SK-N-SH (cell line): ENCODE data around the gene IL10RA. TPM values are rescaled to one million over a fixed set of nuclear protein-coding genes. Genes with fewer than 3 reads are reported as not detected.

Experiments used
- CTCF ChIA-PET: fragments of 300-600, 350-600 bp; formaldehyde crosslinking; extraction: SDS; loops from one replicate; lab custom pipeline; 2021; lab: Yijun Ruan, JAX
- POLR2A ChIA-PET: fragments of 350-600 bp; sonication (Branson Sonifier 250); formaldehyde crosslinking; extraction: SDS; loops from one replicate; lab custom pipeline; 2020; ENCODE audit warnings: antibody characterized with exemption, inconsistent platforms; lab: Yijun Ruan, JAX
- DNase-seq: peaks from one replicate; pipeline ENCODE4 v3.0.0; 2012
- H2AFZ ChIP-seq: fragments of 200-600 bp; sonication (generic); 2 replicates; pipeline ENCODE4 v1.8.1; 2016; ENCODE audit warnings: antibody characterized with exemption, mild to moderate bottlenecking, low read depth
- H3F3A ChIP-seq: fragments of 200-600 bp; sonication (generic); replicated peaks from 2 replicates; pipeline ENCODE3; 2016; ENCODE audit warnings: antibody characterized with exemption, mild to moderate bottlenecking; ENCODE audit not compliant: insufficient read depth
- H3K27ac ChIP-seq, 2 experiments: fragments of 200-500 bp in 1 of 2; fragments of 200-600 bp in 1 of 2; sonication (Bioruptor generic) in 1 of 2; sonication (generic), shearing (Covaris generic) in 1 of 2; 2 replicates each; pipeline versions ENCODE4 v1.5.1 to v1.6.1; 2014 to 2016; ENCODE audit warnings: low read depth in 2 of 2, inconsistent platforms in 1 of 2, low read length in 1 of 2, mild to moderate bottlenecking in 1 of 2, mixed read lengths in 1 of 2
- H3K27me3 ChIP-seq: fragments of 200-600 bp; sonication (generic), shearing (Covaris generic); 2 replicates; pipeline ENCODE4 v1.6.1; 2016; ENCODE audit warnings: mixed run types; ENCODE audit not compliant: insufficient read depth
- H3K36me3 ChIP-seq, 2 experiments: fragments of 200-500 bp in 1 of 2; fragments of 200-600 bp in 1 of 2; sonication (Bioruptor generic) in 1 of 2; sonication (generic) in 1 of 2; replicated peaks in 1 of 2; 2 replicates each; pipeline versions ENCODE3 to v1.5.1; 2014 to 2016; ENCODE audit warnings: low read length in 1 of 2, mild to moderate bottlenecking in 1 of 2; ENCODE audit not compliant: insufficient read depth in 2 of 2, control insufficient read depth in 1 of 2
- H3K4me1 ChIP-seq, 2 experiments: fragments of 200-500 bp in 1 of 2; fragments of 200-600 bp in 1 of 2; sonication (Bioruptor generic) in 1 of 2; sonication (generic), shearing (Covaris generic) in 1 of 2; 2 replicates each; pipeline versions ENCODE4 v1.5.1 to v1.6.1; 2014 to 2016; ENCODE audit warnings: low read depth in 1 of 2, low read length in 1 of 2, mixed run types in 1 of 2; ENCODE audit not compliant: insufficient read depth in 2 of 2, control insufficient read depth in 1 of 2
- H3K4me2 ChIP-seq: fragments of 200-600 bp; sonication (generic), shearing (Covaris generic); 2 replicates; pipeline ENCODE4 v1.6.1; 2017; ENCODE audit warnings: mixed run types
- H3K4me3 ChIP-seq, 2 experiments: fragments of 200-500 bp in 1 of 2; fragments of 200-600 bp in 1 of 2; sonication (Bioruptor generic) in 1 of 2; sonication (generic), shearing (Covaris generic) in 1 of 2; 2 replicates each; pipeline versions ENCODE4 v1.5.1 to v1.8.1; 2014 to 2016; ENCODE audit warnings: low read depth in 2 of 2, inconsistent platforms in 1 of 2, low read length in 1 of 2, mild to moderate bottlenecking in 1 of 2, mixed read lengths in 1 of 2, moderate library complexity in 1 of 2
- H3K79me2 ChIP-seq: fragments of 200-600 bp; sonication (generic); 2 replicates; pipeline ENCODE4 v1.8.1; 2017; ENCODE audit warnings: mild to moderate bottlenecking; ENCODE audit not compliant: insufficient read depth
- H3K9ac ChIP-seq: fragments of 200-600 bp; sonication (generic); 2 replicates; pipeline ENCODE4 v1.6.1; 2017; ENCODE audit warnings: mixed run types
- H3K9me2 ChIP-seq: fragments of 200-600 bp; sonication (generic); 2 replicates; pipeline ENCODE4 v1.6.1; 2017; ENCODE audit warnings: mixed run types
- H3K9me3 ChIP-seq: fragments of 200-600 bp; sonication (generic); 2 replicates; pipeline ENCODE4 v1.6.1; 2017; ENCODE audit warnings: mixed run types, mild to moderate bottlenecking, moderate library complexity
- H4K20me1 ChIP-seq: fragments of 200-600 bp; sonication (generic); 2 replicates; pipeline ENCODE4 v1.6.1; 2017; ENCODE audit warnings: mild to moderate bottlenecking, mixed run types; ENCODE audit not compliant: insufficient read depth
- ELF1 ChIP-seq: IDR thresholded peaks from 2 replicates; pipeline ENCODE4 v1.4.0; 2012
- FOXM1 ChIP-seq: IDR thresholded peaks from 2 replicates; pipeline ENCODE4 v1.4.0; 2012; ENCODE audit warnings: low read depth, mild to moderate bottlenecking
- GATA2 ChIP-seq: sonication (generic); formaldehyde crosslinking; IDR thresholded peaks from 2 replicates; pipeline ENCODE4 v1.5.0; 2020; ENCODE audit warnings: mild to moderate bottlenecking, missing genetic modification reagents
- IRF3 ChIP-seq: fragments of 150-350 bp; IDR thresholded peaks from 2 replicates; pipeline ENCODE4 v1.6.1; 2016; ENCODE audit warnings: mild to moderate bottlenecking, low read depth, low read length
- JUND ChIP-seq: IDR thresholded peaks from 2 replicates; pipeline ENCODE4 v1.4.0; 2012
- MAX ChIP-seq: IDR thresholded peaks from 2 replicates; pipeline ENCODE4 v1.4.0; 2012; ENCODE audit warnings: low read depth
- MEF2A ChIP-seq: IDR thresholded peaks from 2 replicates; pipeline ENCODE4 v1.4.0; 2012; ENCODE audit warnings: low read depth, borderline replicate concordance
- NFIC ChIP-seq: IDR thresholded peaks from 2 replicates; pipeline ENCODE4 v1.4.0; 2012; ENCODE audit warnings: borderline replicate concordance
- POLR2AphosphoS5 ChIP-seq: IDR thresholded peaks from 2 replicates; pipeline ENCODE4 v1.6.1; 2012; ENCODE audit warnings: low read depth, low read length
- RCOR1 ChIP-seq: fragments of 150-350 bp; IDR thresholded peaks from 2 replicates; pipeline ENCODE4 v1.6.1; 2017; ENCODE audit warnings: antibody characterized with exemption, low read length
- RFX5 ChIP-seq: IDR thresholded peaks from 2 replicates; pipeline ENCODE4 v1.6.1; 2012; ENCODE audit warnings: mild to moderate bottlenecking, improper control_type of control experiment, low read length
- RXRA ChIP-seq: IDR thresholded peaks from 2 replicates; pipeline ENCODE4 v1.4.0; 2012; ENCODE audit warnings: low read depth, mild to moderate bottlenecking, borderline replicate concordance
- SMC3 ChIP-seq: IDR thresholded peaks from 2 replicates; pipeline ENCODE4 v1.6.1; 2012; ENCODE audit warnings: low read depth, low read length, improper control_type of control experiment
- TEAD4 ChIP-seq: IDR thresholded peaks from 2 replicates; pipeline ENCODE4 v1.4.0; 2012; ENCODE audit warnings: mild to moderate bottlenecking, borderline replicate concordance; ENCODE audit not compliant: insufficient read depth
- USF2 ChIP-seq: fragments of 150-350 bp; IDR thresholded peaks from 2 replicates; pipeline ENCODE4 v1.6.1; 2017; ENCODE audit warnings: antibody characterized with exemption, low read length, low read depth, borderline replicate concordance
- YY1 ChIP-seq: IDR thresholded peaks from 2 replicates; pipeline ENCODE4 v1.4.0; 2012; ENCODE audit warnings: low read depth, mild to moderate bottlenecking
- WGBS: methylation state at CpG from one replicate; pipeline ENCODE4 v1.1.6; 2017; ENCODE audit warnings: low lambda C conversion rate; 5-methylcytosine and 5-hydroxymethylcytosine counted together
- polyA plus RNA-seq, 3 experiments: library from polyadenylated mRNA; depleted of rRNA; stranded (reverse); fragments of >200 nt; gene quantifications; 2 replicates each; pipeline ENCODE4 v1.2.3, GENCODE V29; 2012
- TF ChIP-seq, protein P1 (sequence below): IDR thresholded peaks from 2 replicates; pipeline ENCODE4 v1.4.0; 2012; ENCODE audit warnings: low read depth, borderline replicate concordance
- TF ChIP-seq, protein P2 (sequence below): IDR thresholded peaks from 2 replicates; pipeline ENCODE4 v1.4.0; 2012; ENCODE audit warnings: low read depth, borderline replicate concordance
- TF ChIP-seq, protein P3 (sequence below): IDR thresholded peaks from 2 replicates; pipeline ENCODE4 v1.6.1; 2012; ENCODE audit warnings: mild to moderate bottlenecking, low read depth, low read length, moderate library complexity

Gene IL10RA
- polyA plus RNA-seq, 1 of the 3 experiments (the other 2 are of a cell fraction) = not detected

- Histone ChIP-seq H2AFZ (no peak overlapping the region), H3K4me3 (no peak overlapping the region), H3K36me3 (no peaks in the 10 kb centered on the region), H3K79me2 (no peaks in the 10 kb centered on the region), H3K27me3 (peaks cover 5% of the 10 kb centered on the region; the same call in 1 of the 2 replicates), H3K9me3 (no peaks in the 10 kb centered on the region), H4K20me1 (no peaks in the 10 kb centered on the region), H3K4me1 (peaks cover 0 to 4% of the 10 kb centered on the region in 2 experiments; a peak in 1 of 4 replicates), H3K27ac (no peak overlapping the region), H3K9me2 (no peaks in the 10 kb centered on the region), H3K4me2 (no peak overlapping the region), H3F3A (no peaks in the 10 kb centered on the region), H3K9ac (no peak overlapping the region)
- ChIA-PET POLR2A (no interaction called here), CTCF (interaction anchor here (0.6 to 3.0 kb wide), 4 partner anchors 12 to 536 kb away, joined by 3 to 11 read pairs (median 6); no protein-coding TSS in a partner anchor)
- WGBS = 36% methylated on average over 7 of the region's 7 CpGs
- no peak for DNase-seq
- no peak for TF ChIP-seq FOXM1
- TF ChIP-seq GATA2 (CRISPR knock-in tag) = no peak
- TF ChIP-seq TEAD4 = no peak
- TF ChIP-seq RFX5 = no peak
- TF ChIP-seq YY1 = no peak
- TF ChIP-seq IRF3 = no peak
- no peak for TF ChIP-seq RCOR1
- no peak for TF ChIP-seq RXRA
- TF ChIP-seq ELF1 = no peak
- no peak for TF ChIP-seq USF2
- no peak for TF ChIP-seq MAX
- TF ChIP-seq, protein P1, sequence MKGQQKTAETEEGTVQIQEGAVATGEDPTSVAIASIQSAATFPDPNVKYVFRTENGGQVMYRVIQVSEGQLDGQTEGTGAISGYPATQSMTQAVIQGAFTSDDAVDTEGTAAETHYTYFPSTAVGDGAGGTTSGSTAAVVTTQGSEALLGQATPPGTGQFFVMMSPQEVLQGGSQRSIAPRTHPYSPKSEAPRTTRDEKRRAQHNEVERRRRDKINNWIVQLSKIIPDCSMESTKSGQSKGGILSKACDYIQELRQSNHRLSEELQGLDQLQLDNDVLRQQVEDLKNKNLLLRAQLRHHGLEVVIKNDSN = no peak
- no peak for TF ChIP-seq JUND
These were observed 6.5 kb upstream of the IL10RA start for GRCh38 chr11:117979481-117980211.

DNA sequence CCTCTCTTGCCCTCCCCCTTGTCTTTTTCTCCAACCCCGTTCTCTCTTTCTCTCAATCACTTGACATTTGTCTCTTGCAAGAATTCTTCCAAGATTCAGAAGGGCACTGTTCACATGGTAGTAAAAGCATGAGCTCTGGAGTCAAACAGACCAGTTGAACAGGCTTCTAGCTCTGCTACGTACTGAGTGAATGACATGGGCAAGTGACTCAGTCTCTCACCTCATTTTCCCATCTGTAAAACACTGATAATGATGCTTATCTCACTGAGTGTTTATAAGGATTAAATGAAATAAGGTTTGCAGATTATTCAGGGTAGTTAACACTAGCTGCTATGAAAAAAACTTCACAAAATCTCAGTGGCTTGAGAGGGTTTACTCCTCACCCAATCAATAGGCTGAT lies 5.9 kb upstream of the IL10RA start:
- POLR2A ChIA-PET = no interaction called here
- H3K36me3 ChIP-seq = no peaks in the 10 kb centered on the region
- CTCF ChIA-PET = interaction anchor here (1.2 to 3.0 kb wide), 3 partner anchors 33 to 537 kb away, joined by 3 to 11 read pairs (median 8); no protein-coding TSS in a partner anchor
- TF ChIP-seq SMC3 (no peak), NFIC (no peak), YY1 (no peak), POLR2AphosphoS5 (no peak), MEF2A (no peak), RFX5 (no peak)
- TF ChIP-seq, protein P2, sequence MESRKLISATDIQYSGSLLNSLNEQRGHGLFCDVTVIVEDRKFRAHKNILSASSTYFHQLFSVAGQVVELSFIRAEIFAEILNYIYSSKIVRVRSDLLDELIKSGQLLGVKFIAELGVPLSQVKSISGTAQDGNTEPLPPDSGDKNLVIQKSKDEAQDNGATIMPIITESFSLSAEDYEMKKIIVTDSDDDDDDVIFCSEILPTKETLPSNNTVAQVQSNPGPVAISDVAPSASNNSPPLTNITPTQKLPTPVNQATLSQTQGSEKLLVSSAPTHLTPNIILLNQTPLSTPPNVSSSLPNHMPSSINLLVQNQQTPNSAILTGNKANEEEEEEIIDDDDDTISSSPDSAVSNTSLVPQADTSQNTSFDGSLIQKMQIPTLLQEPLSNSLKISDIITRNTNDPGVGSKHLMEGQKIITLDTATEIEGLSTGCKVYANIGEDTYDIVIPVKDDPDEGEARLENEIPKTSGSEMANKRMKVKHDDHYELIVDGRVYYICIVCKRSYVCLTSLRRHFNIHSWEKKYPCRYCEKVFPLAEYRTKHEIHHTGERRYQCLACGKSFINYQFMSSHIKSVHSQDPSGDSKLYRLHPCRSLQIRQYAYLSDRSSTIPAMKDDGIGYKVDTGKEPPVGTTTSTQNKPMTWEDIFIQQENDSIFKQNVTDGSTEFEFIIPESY = no peak
- TF ChIP-seq, protein P3, sequence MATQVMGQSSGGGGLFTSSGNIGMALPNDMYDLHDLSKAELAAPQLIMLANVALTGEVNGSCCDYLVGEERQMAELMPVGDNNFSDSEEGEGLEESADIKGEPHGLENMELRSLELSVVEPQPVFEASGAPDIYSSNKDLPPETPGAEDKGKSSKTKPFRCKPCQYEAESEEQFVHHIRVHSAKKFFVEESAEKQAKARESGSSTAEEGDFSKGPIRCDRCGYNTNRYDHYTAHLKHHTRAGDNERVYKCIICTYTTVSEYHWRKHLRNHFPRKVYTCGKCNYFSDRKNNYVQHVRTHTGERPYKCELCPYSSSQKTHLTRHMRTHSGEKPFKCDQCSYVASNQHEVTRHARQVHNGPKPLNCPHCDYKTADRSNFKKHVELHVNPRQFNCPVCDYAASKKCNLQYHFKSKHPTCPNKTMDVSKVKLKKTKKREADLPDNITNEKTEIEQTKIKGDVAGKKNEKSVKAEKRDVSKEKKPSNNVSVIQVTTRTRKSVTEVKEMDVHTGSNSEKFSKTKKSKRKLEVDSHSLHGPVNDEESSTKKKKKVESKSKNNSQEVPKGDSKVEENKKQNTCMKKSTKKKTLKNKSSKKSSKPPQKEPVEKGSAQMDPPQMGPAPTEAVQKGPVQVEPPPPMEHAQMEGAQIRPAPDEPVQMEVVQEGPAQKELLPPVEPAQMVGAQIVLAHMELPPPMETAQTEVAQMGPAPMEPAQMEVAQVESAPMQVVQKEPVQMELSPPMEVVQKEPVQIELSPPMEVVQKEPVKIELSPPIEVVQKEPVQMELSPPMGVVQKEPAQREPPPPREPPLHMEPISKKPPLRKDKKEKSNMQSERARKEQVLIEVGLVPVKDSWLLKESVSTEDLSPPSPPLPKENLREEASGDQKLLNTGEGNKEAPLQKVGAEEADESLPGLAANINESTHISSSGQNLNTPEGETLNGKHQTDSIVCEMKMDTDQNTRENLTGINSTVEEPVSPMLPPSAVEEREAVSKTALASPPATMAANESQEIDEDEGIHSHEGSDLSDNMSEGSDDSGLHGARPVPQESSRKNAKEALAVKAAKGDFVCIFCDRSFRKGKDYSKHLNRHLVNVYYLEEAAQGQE = no peak

More for the DNA sequence above, 5.9 kb upstream of the IL10RA start:
- H3K79me2 ChIP-seq = no peaks in the 10 kb centered on the region
- H3K4me3 ChIP-seq = no peak overlapping the region
- no peak overlapping the region for H3K4me2 ChIP-seq
- H3K27me3 ChIP-seq = peaks cover 5% of the 10 kb centered on the region; the same call in 1 of the 2 replicates
- no peak overlapping the region for H2AFZ ChIP-seq
- H3K9me3 ChIP-seq = no peaks in the 10 kb centered on the region
- H3K27ac ChIP-seq = no peak overlapping the region
- no peaks in the 10 kb centered on the region for H3F3A ChIP-seq
- DNase-seq = no peak
- H4K20me1 ChIP-seq = no peaks in the 10 kb centered on the region
- peaks cover 0 to 4% of the 10 kb centered on the region in 2 experiments; a peak in 1 of 4 replicates for H3K4me1 ChIP-seq
- 12% methylated on average over 2 of the region's 2 CpGs for WGBS
- no peak overlapping the region for H3K9ac ChIP-seq
- H3K9me2 ChIP-seq = no peaks in the 10 kb centered on the region
